Upper lobe of right lung (tissue), 1 donor: Measurements from ENCODE around the gene SIT1. TPM values are rescaled to one million over a fixed set of nuclear protein-coding genes. Genes with fewer than 3 reads are reported as not detected.
A peak's percentile ranks its signal among the peaks of the same experiment; 100 is the strongest.

Experiments
- ATAC-seq: fragments of 200-7000 bp; cut with Tn5 transposase; one replicate; pipeline ENCODE4 v1.9.1; 2020; ENCODE audit warnings: mild to moderate bottlenecking, moderate library complexity
- DNase-seq: peaks from one replicate; pipeline ENCODE4 v3.0.0-alpha.2; 2020
- H3K27ac ChIP-seq: fragments of 200-600 bp; one replicate; pipeline ENCODE4 v1.8.0; 2022
- H3K27me3 ChIP-seq: fragments of 200-600 bp; one replicate; pipeline ENCODE4 v1.8.0; 2022; ENCODE audit warnings: mild to moderate bottlenecking
- H3K36me3 ChIP-seq: fragments of 200-600 bp; one replicate; pipeline ENCODE4 v1.8.0; 2022
- H3K4me1 ChIP-seq: fragments of 200-600 bp; one replicate; pipeline ENCODE4 v1.8.0; 2022
- H3K4me3 ChIP-seq: fragments of 200-600 bp; one replicate; pipeline ENCODE4 v1.8.0; 2022; ENCODE audit warnings: mild to moderate bottlenecking
- H3K9me3 ChIP-seq: fragments of 200-600 bp; one replicate; pipeline ENCODE4 v1.8.0; 2022
- CTCF ChIP-seq: fragments of 200-600 bp; IDR thresholded peaks from one replicate; pipeline ENCODE4 v1.8.0; 2022; ENCODE audit warnings: antibody characterized with exemption
- intact Hi-C: fragments of 100-400 bp; cut with DNase I; formaldehyde crosslinking; loops from one replicate; pipeline ENCODE4 v1.11.0; 2022
- total RNA-seq: library from RNA; stranded (reverse); fragmentation: NEBNext Ultra II Directional; extraction: Animal tissue kit (Norgen Biotek cat#: 25700); gene quantifications from one replicate; pipeline ENCODE4 v1.2.1, GENCODE V29; 2021
- donor health status: DM: no; HTN: yes; CAD: no; lungs with severe emphysema.

SIT1 gene
- total RNA-seq, 1 donor from 2014 or later = 2.2 TPM

- no peaks in the 10 kb centered on the region for H3K27me3 ChIP-seq
- H3K4me3 ChIP-seq = no peak overlapping the region
- no peaks in the 10 kb centered on the region for H3K9me3 ChIP-seq
- peak overlapping the region; percentile 48 for H3K27ac ChIP-seq
- intact Hi-C loops = no loop called here
- TF ChIP-seq CTCF = no peak
- DNase-seq (no peak), ATAC-seq (no peak)
- H3K36me3 ChIP-seq = no peaks in the 10 kb centered on the region
- H3K4me1 ChIP-seq = peaks cover 23% of the 10 kb centered on the region
Measured at GRCh38 chr9:35653611-35654010, 2.9 kb upstream of the SIT1 start.

GRCh38 chr9:35652829-35653209, 2.1 kb upstream of the SIT1 start:
- no peaks in the 10 kb centered on the region for H3K27me3 ChIP-seq
- no peak for TF ChIP-seq CTCF
- H3K4me1 ChIP-seq = peaks cover 23% of the 10 kb centered on the region
- H3K9me3 ChIP-seq = no peaks in the 10 kb centered on the region
- ATAC-seq (peak; percentile 3), DNase-seq (peak; percentile 75)
- H3K36me3 ChIP-seq = no peaks in the 10 kb centered on the region
- H3K27ac ChIP-seq = peak overlapping the region; percentile 48
- H3K4me3 ChIP-seq = no peak overlapping the region
- intact Hi-C loops = no loop called here

GRCh38 chr9:35651956-35652828, 1.5 kb upstream of the SIT1 start:
- ATAC-seq = peak; percentile 62

GRCh38 chr9:35649431-35650340, 1.0 kb downstream of the SIT1 start:
- Histone ChIP-seq H3K36me3 (no peaks in the 10 kb centered on the region), H3K9me3 (no peaks in the 10 kb centered on the region), H3K4me1 (peaks cover 24% of the 10 kb centered on the region), H3K27ac (peak overlapping the region; percentile 47), H3K4me3 (peak overlapping the region; percentile 32), H3K27me3 (no peaks in the 10 kb centered on the region)
- TF ChIP-seq CTCF = no peak
- DNase-seq (no peak), ATAC-seq (no peak)
- intact Hi-C loops = no loop called here

More at GRCh38 chr9:35651956-35652828, 1.5 kb upstream of the SIT1 start:
- no peak overlapping the region for H3K4me3 ChIP-seq
- H3K9me3 ChIP-seq = no peaks in the 10 kb centered on the region
- no peaks in the 10 kb centered on the region for H3K36me3 ChIP-seq
- peak overlapping the region; percentile 48 for H3K27ac ChIP-seq
- no peak for TF ChIP-seq CTCF
- no peaks in the 10 kb centered on the region for H3K27me3 ChIP-seq
- intact Hi-C loops = no loop called here
- H3K4me1 ChIP-seq = peaks cover 22% of the 10 kb centered on the region
- DNase-seq = no peak

GRCh38 chr9:35646533-35647265, 4.0 kb downstream of the SIT1 start:
- peak; percentile 95 for TF ChIP-seq CTCF
- Histone ChIP-seq H3K36me3 (no peaks in the 10 kb centered on the region), H3K4me1 (peaks cover 18% of the 10 kb centered on the region), H3K27ac (peak overlapping the region; percentile 88), H3K9me3 (no peaks in the 10 kb centered on the region), H3K27me3 (no peaks in the 10 kb centered on the region), H3K4me3 (peak overlapping the region; percentile 74)
- ATAC-seq (peak; percentile 98), DNase-seq (peak; percentile 98)
- intact Hi-C loops = no loop called here
